DMS153 (cell line): ENCODE results near the gene BBS1.

Source experiments
- DNase-seq: peaks from one replicate; lab custom pipeline; 2025; lab: John Stamatoyannopoulos, UW

The BBS1 gene

DNA sequence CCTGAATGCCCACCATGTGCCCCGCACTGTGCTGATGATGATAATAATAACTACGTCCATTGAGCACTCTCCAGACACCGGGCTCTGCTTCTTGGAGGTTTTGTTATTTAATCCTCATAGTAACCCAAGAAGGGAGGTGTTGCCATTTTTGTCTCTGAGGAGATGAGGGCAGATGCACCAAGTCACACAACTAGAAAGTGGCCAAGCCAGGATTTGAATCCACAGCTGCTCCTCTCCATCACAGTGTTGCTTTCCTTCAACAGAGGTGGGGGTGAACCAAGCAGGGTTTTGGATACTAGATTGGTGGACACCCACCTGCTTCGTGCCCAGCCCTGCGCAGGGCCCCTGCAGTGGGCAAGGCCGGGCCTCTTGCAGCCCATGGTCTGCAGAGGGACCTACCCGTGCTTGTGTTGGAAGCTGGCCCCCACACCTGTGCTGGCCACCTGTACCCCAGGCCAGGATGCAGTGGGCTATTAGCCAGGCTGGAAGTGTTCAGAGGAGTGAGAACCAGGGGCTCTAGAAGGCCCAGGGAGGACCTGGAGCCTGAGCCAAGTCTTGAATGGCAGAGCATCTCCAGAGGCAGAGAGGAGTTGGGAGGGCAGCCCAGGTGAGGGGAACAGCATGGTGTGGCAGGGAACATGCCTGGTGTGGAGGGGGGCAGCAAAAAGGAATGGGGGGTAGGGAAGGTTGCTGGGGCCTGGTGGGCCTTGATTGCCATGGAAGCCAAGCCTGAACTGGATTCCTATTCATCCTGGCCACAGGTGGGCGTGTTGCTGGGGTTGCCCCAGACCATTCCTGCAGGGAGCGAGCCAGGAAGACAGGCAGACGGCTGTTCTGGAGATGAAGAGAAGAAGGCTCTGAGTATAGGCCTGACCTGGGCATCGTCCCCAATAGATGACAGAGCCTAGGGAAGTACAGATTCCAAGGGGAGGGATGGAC, 32.9 kb upstream of the BBS1 start:
- no peak for DNase-seq

DNA sequence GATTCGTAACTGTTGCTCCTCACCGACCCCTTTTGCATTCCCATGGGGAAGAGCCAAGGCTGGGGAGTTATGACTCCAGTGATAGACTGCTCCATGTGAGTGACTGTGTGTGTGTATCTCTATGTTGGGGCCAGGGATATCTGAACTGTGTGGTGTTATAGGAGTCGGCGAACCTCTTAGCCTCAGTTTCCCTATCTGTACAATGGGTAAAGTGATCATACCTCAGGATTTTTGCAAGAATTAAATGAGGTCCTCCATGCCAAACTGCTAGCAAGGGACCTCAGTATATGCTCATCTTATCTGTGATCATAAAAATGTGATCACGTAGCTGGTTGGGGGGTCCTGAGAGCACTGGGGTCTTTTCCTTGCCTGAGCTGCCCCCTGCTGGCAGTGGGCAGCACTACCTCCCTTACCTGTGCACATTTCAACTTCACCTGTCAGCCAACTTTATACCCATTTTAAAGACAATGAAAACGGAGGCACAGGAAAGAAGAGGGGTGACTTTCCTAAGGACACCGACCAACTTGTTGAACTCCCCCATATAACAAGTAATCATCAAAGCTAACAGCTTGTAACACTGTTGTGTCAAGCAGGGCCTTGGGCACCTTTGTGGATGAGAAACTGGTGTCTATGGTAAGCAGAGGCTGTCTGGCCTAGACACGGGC, 31.6 kb upstream of the BBS1 start:
- DNase-seq, result no peak

DNA sequence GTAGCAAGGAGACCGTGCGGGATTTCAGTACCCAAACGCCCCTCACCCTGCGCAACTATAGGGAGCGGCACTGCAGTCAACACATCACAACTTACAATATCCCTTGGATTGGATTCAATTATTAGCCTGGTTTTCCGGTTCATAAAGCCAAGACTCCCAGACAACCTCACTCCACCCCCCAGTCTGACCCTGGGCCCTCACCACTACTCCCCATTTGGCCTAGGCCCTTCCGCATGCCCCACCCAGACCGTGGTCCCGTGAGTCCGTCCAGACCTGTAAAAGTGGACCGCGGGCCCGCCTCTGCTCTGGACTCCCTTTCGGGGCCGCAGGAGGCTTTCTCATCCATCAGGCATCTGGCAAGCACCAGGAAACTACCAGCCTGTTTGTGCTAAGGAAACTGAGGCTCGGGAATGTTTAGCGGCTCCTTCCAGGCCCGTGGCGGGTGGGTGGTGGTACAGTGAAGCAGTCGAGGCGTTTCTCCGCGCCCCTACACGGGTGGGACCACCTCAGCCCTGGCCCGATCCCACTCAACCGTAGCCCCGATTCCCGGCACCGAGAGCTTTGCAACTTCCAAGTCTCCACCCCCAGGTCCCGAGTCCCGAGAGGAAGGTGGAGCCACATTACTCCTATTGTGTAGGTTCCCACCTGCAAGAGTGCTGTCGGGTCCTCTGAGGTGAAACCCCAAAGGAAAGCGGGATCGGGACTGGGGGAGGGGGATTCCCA, 30.9 kb upstream of the BBS1 start:
- no peak for DNase-seq

DNA sequence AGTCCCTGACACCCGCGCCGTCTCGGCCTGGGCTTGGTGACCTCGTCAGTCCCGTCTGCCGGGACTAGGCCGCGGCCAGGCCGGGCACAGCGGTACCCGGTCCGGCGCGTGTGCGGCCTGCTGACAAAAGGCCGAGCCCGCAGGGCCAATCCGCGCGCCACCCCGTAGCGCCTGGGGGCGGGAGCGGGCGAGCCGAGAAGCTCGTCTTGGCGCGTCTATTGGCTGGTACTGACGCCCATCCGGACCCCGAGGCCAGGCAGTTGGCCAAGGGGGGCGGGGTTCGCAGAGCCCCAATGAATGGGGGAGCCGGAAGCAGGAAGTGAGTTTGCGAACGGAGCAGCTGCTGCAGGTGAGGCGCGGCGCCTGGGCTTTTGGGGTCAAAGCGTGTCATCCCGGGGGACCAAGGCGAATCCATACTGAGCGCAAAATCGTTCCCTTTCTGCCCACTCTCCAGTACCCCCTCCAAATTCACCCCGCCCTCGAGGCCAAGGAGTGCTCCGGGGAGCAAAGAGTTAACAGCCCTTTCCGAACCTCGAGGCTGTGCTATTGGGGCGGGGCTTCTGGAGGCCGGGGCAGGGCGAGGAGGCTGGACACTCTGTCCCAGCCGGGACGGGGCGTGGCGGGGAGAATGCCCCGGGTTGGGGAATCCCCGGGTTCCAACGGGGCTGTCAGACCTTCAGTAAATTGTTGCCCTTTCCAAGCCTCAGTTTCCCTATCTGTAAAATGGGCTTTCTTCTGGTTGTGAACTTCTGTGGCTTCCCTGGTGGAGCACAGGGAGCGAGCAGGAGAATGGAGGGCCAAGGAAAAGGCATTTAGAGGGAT, 30.1 kb upstream of the BBS1 start, which contains the start of gene DPP3:
Gene DPP3 (plus strand): TSS at position 318 of the 822 bp plus-strand sequence. CDS start 1,767 bp downstream, outside the sequence.
- DNase-seq, result peak; percentile 98

DNA sequence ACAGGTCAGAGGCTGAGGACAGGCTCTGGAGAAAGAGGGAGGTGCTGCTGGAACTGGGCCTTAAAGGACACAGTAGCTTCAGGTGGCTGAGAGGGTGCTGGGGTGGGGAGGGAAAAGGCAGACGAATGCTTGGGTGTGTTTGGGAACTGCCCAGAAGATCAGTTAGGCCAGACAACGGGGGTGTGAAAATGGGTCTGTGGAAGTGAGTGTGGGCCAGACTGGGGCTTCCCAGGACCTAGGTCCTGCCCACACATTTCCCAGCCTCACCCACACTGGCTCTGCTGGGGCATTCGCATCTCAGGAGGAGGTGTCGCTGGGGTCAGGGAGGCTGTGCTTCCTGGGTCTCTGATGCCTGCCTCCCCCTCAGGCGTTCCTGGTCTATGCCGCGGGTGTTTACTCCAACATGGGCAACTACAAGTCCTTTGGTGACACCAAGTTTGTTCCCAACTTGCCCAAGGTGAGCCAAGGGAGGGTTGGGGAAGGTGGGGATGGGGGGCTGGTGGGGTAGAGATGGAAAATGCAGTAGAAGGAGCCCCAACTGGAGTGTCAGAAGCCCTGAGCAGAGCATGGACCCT, 25.5 kb upstream of the BBS1 start:
- DNase-seq, result no peak

DNA sequence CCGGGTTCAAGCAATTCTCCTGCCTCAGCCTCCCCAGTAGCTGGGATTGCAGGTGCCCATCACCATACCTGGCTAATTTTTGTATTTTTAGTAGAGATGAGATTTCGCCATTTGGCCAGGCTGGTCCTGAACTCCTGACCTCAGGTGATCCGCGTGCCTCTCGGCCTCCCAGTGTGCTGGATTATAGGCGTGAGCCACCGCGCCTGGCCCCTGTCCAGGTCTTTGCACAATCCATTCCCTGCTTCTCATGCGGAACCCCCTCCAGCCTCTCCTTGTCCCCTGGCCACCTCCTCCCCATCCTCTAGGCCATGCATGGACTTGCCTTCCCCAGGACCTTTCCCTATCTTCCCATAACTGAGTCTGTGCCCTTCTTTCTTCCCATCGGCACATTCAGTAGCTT, 21.5 kb upstream of the BBS1 start:
- DNase-seq, result no peak

DNA sequence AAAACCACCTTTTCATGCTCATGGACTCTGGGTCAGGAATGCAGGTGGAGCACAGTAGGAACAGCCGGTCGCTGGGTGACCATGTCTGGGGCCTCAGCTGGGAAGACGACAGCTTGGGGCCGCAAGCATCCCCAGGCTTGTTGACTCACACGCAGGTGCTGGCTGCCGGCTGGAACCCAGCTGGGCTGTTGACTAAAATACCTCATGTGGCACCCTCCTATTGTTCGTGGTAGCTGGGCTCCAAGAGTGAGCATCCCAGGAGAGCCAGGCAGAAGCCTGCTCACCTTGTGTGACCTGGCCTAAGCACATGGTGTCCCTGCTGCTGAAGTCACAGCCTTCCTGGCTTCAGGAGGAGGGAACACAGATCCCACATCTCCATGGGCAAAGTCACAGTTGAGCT, 20.8 kb upstream of the BBS1 start:
- DNase-seq, result peak; percentile 95

DNA sequence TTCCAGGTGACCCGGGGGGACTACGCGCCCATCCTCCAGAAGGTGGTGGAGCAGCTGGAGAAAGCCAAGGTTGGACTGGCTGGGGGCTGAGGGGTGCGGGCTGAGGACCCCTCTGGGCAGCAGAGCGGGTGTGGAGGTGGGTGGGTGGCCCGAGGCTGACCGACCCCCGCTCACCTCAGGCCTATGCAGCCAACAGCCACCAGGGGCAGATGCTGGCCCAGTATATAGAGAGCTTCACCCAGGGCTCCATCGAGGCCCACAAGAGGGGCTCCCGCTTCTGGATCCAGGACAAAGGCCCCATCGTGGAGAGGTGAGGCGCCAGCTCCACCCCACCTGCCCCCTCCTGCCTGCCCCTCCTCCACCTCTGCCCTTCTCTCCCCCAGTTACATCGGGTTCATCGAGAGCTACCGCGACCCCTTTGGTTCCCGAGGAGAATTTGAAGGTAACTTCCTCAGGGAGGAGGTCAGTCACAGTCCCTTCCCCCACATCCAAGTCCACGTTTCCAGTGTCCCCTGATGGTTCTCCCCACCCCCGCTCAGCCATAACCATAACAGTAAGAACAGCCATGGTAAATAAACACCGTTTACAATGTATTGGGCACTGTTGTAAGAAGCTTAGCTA, 19.0 kb upstream of the BBS1 start:
- no peak for DNase-seq

DNA sequence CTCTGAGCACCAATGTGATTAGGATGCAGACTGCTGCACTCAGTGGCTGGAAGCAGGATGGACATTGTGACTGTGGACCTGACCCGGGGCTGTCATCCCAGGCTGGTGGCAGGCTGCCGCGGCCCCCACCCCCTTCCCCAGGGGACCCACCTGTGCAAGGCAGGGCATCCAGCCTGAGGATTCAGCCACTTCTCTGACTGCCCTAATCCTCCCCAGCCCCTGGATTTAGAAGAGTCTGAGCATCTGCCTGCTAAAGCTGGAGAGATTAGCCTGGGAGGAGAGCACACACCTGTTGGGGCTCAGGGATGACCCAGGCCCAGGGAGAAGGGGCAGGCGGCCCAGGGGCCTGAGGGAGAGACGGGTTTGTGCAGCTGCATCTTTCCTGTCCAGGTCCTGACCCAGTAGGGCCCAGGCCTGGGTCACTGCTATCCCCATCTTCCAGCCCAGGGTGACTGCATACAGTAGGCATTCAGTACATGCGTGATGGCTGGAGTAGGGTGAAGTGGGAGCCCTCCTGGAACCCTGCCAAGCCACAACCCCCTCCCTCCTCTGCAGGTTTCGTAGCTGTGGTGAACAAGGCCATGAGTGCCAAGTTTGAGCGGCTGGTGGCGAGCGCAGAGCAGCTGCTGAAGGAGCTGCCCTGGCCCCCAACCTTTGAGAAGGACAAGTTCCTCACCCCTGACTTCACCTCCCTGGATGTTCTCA, 18.1 kb upstream of the BBS1 start:
- no peak for DNase-seq

DNA sequence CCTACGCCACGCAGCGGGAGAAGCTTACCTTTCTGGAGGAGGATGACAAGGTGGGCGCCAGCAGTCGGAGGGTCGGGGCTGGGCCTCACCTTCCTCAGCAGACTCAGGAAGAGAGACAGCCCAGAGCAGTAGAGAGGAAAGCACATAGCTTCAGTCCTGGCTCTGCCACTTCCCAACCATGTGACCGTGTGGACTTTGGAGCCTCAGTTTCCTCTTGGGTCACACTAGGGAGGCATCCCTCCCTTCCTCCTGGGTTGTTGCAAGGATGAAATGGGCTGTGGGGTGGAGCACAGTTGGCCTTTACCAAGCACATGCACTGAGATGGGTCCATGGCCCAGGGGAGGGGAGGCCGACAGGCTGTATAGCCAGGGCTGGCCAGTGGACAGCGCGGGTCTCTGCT, 17.3 kb upstream of the BBS1 start:
- no peak for DNase-seq

DNA sequence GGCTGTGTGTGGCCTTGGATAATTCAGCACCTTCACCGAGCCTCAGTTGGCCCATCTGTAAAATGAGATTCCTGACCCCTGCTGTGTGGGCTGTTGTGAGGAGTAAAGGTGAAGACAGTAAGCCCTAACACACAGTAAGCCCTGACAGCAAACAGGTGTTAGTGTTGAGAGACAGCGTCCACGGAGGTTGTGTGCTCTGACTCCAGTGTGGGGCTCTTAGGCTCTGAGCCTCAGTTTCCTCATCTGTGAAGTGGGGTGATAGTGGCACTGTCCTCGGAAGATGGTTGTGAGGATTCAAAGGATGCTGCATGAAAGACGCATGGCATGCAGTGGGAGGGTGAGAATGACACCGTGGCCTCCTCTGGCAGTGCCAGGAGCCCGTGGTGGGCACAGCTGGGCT, 16.0 kb upstream of the BBS1 start:
- no peak for DNase-seq

DNA sequence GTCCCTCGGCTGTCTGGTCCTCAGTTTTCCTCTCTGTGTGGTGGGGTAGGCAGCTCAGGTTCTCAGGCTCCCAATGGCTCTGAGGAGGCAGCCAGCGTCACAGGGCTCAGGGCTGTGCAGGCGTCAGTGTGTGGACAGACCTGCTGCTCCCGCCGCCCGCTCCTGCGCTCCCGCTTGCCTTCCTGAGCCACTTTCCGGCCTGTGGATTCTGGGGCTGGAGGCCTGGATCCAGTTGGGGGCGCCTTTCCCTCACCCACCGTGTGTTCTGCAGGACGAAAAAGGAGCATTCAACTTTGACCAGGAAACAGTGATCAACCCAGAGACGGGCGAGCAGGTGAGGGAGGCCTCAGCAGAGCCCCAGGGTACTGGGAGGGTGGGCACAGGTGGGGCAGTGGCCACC, 15.5 kb upstream of the BBS1 start:
- DNase-seq, result no peak

DNA sequence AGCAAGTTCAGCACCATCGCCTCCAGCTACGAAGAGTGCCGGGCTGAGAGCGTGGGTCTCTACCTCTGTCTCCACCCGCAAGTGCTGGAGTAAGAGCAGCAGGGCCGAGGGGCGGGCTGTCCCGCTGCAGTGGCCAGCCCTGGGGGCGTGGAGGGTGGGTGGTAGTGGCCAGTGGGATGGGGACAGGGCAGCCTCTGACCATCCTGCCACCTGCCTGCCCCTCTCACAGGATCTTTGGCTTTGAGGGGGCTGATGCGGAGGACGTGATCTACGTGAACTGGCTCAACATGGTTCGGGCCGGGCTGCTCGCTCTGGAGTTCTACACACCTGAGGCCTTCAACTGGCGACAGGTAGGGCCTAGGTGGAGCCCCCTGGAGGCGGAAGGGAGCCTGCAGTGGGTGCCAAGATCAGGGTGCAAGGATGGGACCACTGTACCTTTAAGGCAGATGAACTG, 15.0 kb upstream of the BBS1 start:
- no peak for DNase-seq

DNA sequence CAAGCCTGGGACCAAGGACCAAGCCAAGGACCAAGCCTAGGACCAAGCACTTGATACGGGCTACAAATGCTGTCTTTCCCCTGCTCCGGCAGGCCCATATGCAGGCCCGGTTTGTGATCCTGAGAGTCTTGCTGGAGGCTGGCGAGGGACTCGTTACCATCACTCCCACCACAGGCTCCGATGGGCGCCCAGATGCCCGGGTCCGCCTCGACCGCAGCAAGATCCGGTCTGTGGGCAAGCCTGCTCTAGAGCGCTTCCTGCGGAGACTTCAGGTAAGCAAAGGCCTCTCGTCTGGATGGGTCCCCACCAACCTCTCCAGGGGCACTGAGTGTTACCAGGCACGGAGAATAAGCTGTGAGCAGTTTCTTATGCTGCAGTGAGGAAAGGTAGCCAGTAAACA, 13.2 kb upstream of the BBS1 start:
- no peak for DNase-seq

DNA sequence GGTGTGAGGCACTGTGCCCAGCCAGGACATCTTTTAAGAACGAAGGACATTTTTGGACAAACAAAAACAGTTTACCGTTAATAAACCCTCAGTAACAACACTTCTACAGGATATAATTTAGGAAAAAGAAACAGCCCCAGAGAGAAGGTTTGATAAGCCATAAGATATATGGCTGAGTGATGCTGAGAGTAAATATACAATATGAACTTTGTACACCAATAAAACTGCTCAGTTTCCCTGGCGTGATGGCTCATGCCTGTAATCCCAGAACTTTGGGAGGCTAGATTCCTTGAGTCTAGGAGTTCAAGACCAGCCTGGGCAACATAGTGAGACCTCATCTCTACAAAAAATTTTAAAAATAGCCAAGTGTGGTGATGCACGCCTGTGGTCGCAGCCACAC, 11.9 kb upstream of the BBS1 start:
- DNase-seq, result no peak

DNA sequence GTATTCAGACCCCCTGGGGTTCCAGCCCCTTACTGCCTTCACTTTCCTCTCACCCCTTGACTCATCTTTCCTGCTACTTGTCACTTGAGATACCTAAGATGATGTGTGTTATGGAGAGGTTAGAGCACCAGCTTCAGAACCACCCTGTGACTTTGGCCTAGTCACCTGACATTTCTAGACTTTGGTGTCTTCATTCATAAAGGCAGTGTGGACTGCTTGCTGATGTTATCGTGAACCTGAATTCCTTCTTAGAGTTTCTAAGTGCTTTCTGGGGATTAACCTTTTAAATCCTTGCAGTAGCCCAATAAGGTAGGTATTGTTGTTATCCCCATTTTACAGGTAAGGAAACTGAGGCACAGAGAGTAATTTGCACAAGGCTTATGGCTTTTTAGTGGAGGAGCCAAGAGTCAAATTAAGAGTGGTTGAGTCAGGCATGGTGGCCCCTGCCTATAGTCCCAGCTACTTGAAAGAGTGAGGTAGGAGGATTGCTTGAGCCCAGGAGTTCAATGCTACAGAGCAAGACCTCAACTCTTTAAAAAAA, 5.1 kb upstream of the BBS1 start:
- no peak for DNase-seq

DNA sequence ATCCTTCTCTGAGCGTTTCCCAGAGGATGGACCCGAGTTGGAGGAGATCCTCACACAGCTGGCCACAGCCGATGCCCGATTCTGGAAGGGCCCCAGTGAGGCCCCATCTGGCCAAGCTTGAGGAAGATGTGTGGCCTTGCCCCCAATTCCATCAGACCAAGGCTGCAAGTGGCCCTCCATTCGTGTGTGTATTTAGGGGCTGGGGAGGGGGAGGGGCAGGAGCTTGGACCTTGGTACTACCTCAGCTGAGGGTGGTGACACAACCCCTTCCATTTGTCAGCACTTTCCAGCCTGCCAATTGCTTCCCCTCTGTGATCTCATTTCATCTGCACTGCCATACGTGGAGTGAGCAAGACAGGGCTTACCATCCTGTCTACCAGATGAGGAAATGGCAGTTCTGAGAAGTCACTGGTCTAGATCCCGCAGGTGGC, 1.3 kb upstream of the BBS1 start:
- no peak for DNase-seq

DNA sequence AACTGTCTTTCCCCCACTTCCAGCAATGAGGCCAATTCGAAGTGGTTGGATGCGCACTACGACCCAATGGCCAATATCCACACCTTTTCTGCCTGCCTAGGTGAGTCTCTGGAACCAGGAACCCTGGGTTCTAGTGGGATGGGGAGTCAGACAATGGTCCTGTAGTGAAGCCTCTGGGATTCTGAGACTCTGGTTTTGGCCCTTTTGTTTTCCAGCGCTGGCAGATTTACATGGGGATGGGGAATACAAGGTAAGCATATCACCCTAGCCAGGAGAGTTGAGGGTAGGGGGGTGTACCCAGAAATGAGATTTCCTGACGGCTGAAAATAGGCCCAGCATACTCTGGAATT, 530 bp downstream of the BBS1 start:
- no peak for DNase-seq

DNA sequence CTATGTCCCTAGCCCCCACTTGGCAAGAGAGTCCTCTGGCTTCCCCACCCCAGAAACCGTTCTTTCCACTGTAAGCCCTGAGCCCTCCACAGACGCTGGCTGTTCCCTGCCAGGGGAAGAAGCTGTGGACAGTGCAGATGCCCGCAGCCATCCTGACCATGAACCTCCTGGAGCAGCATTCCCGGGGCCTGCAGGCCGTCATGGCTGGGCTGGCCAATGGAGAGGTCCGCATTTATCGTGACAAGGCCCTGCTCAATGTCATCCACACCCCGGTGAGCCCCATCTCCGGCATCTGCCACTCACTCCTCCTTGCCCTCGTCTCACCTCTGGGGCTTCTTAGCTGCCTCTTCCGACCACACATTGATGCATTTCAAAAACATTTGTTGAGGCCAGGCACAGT, 13.2 kb downstream of the BBS1 start:
- no peak for DNase-seq
